ENCODE results near the gene ABCC3. TPM values are rescaled to one million over a fixed set of nuclear protein-coding genes. Genes with fewer than 3 reads are reported as not detected.
"Not testable (repeated sequence)": the region's sequence is repeated elsewhere in the genome, so short reads cannot be mapped to it uniquely, and the experiment has no call there.

ABCC3 gene
- total RNA-seq, 2 experiments from 2014 or later, result not detected

GRCh38 chr17:50697663-50698272 is 63.1 kb downstream of the ABCC3 start:
- CTCF ChIA-PET, result interaction anchor here (0.8 to 1.7 kb wide), 6 partner anchors 13 to 235 kb away, joined by 3 to 5 read pairs (median 3); no protein-coding TSS in a partner anchor
- peaks cover 25% of the 10 kb centered on the region for H3K4me1 Mint-ChIP-seq
- H3K9me3 Mint-ChIP-seq (ENCODE audit: low read depth), result no peaks in the 10 kb centered on the region
- DNase-seq (no peak), ATAC-seq (peak; percentile 30)
- H3K27ac Mint-ChIP-seq, result peak overlapping the region; percentile 56
- no peak overlapping the region for H3K4me3 Mint-ChIP-seq
- peaks cover 47% of the 10 kb centered on the region for H3K36me3 Mint-ChIP-seq
- no peaks in the 10 kb centered on the region for H3K27me3 Mint-ChIP-seq

DNA sequence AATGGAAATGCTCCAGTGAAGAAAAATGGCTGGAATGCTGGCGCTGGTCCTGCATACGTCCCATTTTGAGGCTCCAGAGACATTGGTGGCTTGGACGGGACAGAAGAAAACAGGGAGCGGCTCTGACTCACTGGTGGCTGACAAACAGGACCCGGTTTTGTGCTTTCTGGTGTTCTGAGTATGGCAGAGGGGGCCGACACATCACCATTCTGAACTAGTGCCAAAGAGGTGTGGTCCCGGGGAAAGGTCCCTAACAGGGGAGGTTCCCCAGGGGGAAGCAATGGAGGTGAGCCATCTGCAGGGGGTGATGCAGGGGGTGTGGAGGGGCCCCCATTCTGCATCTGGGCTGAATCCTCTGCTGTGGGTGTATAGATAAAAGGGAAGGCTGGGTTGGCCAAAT is 64.7 kb downstream of the ABCC3 start:
- Mint-ChIP-seq H3K4me3 (no peak overlapping the region), H3K27me3 (no peaks in the 10 kb centered on the region), H3K36me3 (peaks cover 49% of the 10 kb centered on the region), H3K9me3 (ENCODE audit: low read depth) (no peaks in the 10 kb centered on the region), H3K4me1 (peaks cover 35% of the 10 kb centered on the region), H3K27ac (no peak overlapping the region)
- no peak for ATAC-seq
- CTCF ChIA-PET, result no interaction called here
- no peak for DNase-seq

DNA sequence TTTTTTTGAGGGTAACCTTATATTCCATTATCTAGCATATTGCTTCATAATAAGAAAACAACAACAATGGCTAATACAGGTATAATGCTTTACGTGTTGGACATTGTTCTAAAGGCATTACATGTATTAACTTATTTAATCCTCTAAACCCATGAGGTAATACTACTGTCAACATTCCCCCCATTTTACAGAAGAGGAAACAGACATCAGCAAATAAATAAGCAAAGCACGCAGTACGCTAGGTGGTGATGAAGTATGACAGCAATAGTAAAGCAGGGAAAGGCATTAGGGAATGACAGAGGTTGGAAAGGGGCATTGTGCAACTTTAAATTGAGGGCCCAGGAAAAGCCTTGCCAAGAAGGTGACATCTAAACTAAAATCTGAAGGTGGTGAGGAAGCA is 68.5 kb downstream of the ABCC3 start:
- no peaks in the 10 kb centered on the region for H3K9me3 Mint-ChIP-seq (ENCODE audit: low read depth)
- no peaks in the 10 kb centered on the region for H3K27me3 Mint-ChIP-seq
- no peak overlapping the region for H3K27ac Mint-ChIP-seq
- no peak overlapping the region for H3K4me3 Mint-ChIP-seq
- DNase-seq (no peak), ATAC-seq (no peak)
- CTCF ChIA-PET, result no interaction called here
- peaks cover 27% of the 10 kb centered on the region for H3K36me3 Mint-ChIP-seq
- peaks cover 41% of the 10 kb centered on the region for H3K4me1 Mint-ChIP-seq

DNA sequence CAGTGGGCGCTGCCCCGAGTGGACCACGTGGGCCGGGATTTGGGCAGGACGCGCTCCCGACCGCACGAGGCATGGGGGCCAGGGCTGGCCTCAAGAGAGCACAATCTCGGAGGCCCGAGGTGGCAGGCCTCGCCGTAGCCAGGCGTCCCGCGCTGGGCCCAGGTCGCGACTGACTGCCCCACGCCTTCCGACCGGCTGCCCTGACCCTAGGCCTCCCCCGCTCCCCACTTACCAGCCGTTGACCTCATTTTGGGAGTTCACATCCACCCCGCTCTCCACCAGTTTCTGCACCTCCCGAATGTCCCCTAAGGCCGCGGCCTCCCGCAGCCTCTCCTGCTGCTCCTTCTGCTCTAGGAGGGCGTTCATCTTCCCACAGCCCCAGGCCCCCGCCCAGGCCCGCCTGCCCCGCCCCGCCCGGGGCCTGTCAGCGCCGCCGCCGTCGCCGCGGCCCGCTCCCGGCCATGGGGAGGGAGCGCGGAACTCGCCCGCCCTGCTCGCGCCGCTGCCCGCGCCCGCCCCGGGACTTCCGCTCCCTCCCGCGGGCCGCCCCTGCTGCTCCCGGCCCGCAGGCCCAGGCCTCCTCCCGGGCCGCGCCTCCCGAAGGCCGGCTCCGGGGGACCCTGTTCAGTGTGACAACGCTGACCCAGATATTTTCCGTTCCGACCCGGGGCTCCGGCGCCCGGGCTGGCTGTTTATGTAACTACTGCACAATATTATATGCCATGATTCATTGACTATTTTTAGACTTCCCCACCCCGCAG is 72.8 kb downstream of the ABCC3 start, which contains the start of gene ANKRD40:
Gene ANKRD40 (minus strand): TSS at position 626 of the 761 bp plus-strand sequence. CDS start 260 bp downstream, at position 366.
- peak within 1 kb of the TSS; percentile 96 for H3K27ac Mint-ChIP-seq
- H3K27me3 Mint-ChIP-seq, result no peaks in the 10 kb centered on the region
- CTCF ChIA-PET, result interaction anchor here (1.0 kb wide), 1 partner anchor 228 kb away, joined by 3 read pairs; no protein-coding TSS in a partner anchor
- peak within 1 kb of the TSS; percentile 82 for H3K4me3 Mint-ChIP-seq
- peak; percentile 93 for DNase-seq
- H3K36me3 Mint-ChIP-seq, result peaks cover 11% of the 10 kb centered on the region
- H3K4me1 Mint-ChIP-seq, result peaks cover 49% of the 10 kb centered on the region
- no peaks in the 10 kb centered on the region for H3K9me3 Mint-ChIP-seq (ENCODE audit: low read depth)
- peak; percentile 87 for ATAC-seq

DNA sequence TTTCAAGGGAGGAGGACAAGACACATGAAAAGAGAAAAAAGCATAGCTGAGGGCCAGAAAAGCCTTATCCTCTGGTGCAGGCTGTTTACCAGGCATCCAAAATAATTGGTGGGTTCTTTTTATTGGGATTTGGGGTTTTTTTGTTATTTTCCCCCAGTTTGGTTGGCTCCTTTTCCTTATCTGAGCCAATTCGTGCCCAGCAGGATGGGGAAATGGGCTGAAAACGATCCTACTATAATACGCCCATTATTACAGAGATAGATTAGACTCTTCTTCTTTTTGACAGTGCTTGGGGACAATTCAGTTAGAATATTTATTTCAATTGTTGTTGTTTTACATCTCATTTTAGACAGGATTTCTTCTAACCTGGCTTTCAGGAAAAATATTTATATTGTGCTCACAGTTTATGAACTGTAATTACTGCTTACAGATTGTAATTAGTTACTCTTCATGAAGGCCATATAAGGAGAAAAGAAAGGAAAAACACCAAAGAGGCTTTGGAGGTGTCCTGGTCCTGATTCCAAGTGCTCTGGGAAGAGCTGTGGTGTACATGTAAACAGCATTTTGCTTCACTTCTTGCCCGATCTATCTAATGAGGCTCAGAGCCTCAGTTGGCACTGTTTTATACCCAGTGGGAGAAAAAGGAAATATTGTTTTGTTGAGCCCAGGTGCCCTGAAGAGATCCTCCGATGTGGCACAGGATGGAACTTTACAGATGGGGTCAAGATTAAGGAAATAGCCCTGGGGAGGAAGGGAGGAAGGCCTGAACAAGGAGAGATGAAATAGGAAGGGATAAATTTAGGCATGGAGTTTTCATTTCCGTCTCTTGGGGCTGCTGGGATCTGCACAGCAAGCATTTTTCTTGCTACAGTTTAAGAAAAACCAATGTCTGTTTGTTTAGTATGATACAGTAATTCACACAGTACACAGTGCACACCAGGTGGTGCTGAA is 73.6 kb downstream of the ABCC3 start:
- peak overlapping the region; percentile 82 for H3K4me3 Mint-ChIP-seq
- CTCF ChIA-PET, result interaction anchor here (0.7 to 1.0 kb wide), 3 partner anchors 11 to 229 kb away, joined by 3 to 4 read pairs (median 4); partner anchors contain the start of genes LUC7L3 and TOB1
- H3K9me3 Mint-ChIP-seq (ENCODE audit: low read depth), result no peaks in the 10 kb centered on the region
- H3K27ac Mint-ChIP-seq, result peak overlapping the region; percentile 96
- H3K27me3 Mint-ChIP-seq, result no peaks in the 10 kb centered on the region
- ATAC-seq (no peak), DNase-seq (no peak)
- H3K36me3 Mint-ChIP-seq, result peaks cover 10% of the 10 kb centered on the region
- H3K4me1 Mint-ChIP-seq, result peaks cover 46% of the 10 kb centered on the region

DNA sequence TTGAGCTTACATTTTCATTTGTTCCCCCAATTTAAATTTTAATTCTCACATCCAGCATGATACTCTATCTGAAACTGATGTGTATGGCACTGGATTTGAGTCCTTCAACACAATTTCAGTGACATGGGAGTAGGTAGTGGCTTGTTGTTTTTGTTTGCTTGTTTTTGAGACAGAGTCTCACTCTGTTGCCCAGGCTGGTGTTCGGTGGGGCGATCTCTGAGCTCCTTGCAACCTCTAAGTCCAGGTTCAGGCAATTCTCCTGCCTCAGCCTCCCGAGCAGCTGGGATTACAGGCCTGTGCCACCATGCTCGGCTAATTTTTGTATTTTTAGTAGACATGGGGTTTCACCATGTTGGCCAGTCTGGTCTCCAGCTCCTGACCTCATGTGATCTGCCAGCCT is 74.4 kb downstream of the ABCC3 start:
- not testable (repeated sequence) for ATAC-seq, H3K36me3 Mint-ChIP-seq
- CTCF ChIA-PET, result interaction anchor here (0.7 to 1.0 kb wide), 4 partner anchors 9 to 229 kb away, joined by 3 to 4 read pairs (median 4); partner anchors contain the start of genes LUC7L3 and TOB1

DNA sequence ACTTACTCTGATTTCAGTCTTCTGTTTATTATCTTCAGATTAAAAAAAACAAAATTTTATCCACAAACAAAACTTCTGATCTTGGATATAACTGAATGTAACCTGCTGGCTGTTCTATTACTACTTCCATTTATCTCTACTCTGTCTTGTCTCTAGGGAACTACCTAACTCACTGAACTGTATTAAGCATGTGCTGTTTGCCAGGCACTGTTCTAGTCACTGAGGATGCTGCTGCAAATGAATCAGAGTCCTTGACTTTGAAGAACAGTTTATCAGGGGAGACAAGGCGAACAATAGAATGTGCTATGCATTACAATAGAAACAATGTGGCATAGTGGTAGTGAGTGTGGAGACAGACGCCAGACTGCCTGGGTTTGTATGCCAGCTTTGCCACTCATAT is 75.3 kb downstream of the ABCC3 start:
- Mint-ChIP-seq H3K27me3 (no peaks in the 10 kb centered on the region), H3K4me1 (peaks cover 34% of the 10 kb centered on the region), H3K27ac (peak overlapping the region; percentile 6), H3K9me3 (ENCODE audit: low read depth) (no peaks in the 10 kb centered on the region), H3K36me3 (peaks cover 2% of the 10 kb centered on the region), H3K4me3 (no peak overlapping the region)
- DNase-seq (no peak), ATAC-seq (no peak)
- CTCF ChIA-PET, result interaction anchor here (0.7 kb wide), 1 partner anchor 199 kb away, joined by 4 read pairs; no protein-coding TSS in a partner anchor

More for the DNA sequence above, 74.4 kb downstream of the ABCC3 start:
- Mint-ChIP-seq H3K27ac (peak overlapping the region; percentile 96), H3K4me3 (peak overlapping the region; percentile 82), H3K4me1 (peaks cover 39% of the 10 kb centered on the region)
- H3K9me3 Mint-ChIP-seq (ENCODE audit: low read depth); H3K27me3 Mint-ChIP-seq; DNase-seq: not testable (repeated sequence)

DNA sequence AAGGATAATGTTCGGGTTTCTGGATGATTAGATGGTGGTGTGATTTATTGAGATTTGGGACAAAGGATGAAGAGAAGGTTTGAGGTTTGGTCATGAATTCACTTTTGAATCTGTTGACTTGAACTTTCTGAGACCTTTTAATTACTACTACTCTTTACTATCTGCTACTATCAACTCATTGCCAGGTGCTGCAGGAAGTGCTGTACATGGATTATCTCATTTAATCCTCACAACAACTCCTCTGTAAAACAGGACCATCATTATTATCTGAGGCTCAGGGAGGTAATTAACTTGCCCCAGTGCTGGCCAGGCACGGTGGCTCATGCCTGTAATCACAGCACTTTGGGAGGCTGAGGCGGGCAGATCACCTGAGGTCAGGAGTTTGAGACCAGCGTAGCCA is 76.0 kb downstream of the ABCC3 start:
- ATAC-seq (no peak), DNase-seq (no peak)
- Mint-ChIP-seq H3K4me3 (no peak overlapping the region), H3K27ac (no peak overlapping the region), H3K36me3 (no peaks in the 10 kb centered on the region), H3K4me1 (peaks cover 31% of the 10 kb centered on the region), H3K9me3 (ENCODE audit: low read depth) (no peaks in the 10 kb centered on the region), H3K27me3 (no peaks in the 10 kb centered on the region)
- CTCF ChIA-PET, result no interaction called here

DNA sequence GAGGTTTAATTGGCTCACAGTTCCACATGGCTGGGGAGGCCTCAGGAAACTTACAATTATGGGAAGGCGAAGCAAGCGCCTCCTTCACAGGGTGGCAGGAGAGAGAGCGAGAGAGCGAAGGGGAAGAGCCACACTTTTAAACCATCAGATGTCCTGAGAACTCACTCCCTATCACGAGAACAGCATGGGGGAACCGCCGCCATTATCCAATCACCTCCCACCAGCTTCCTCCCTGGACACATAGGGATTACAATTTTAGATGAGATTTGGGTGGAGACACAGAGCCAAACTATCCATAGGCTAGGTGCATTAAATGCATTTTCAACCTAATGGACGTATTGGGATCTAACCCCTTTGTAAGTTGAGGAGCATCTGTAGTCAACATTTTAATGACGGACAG is 78.0 kb downstream of the ABCC3 start:
- ATAC-seq (no peak), DNase-seq (no peak)
- H3K27me3 Mint-ChIP-seq, result no peaks in the 10 kb centered on the region
- H3K4me3 Mint-ChIP-seq, result no peak overlapping the region
- CTCF ChIA-PET, result no interaction called here
- H3K36me3 Mint-ChIP-seq, result no peaks in the 10 kb centered on the region
- no peak overlapping the region for H3K27ac Mint-ChIP-seq
- peaks cover 20% of the 10 kb centered on the region for H3K4me1 Mint-ChIP-seq
- H3K9me3 Mint-ChIP-seq (ENCODE audit: low read depth), result no peaks in the 10 kb centered on the region

DNA sequence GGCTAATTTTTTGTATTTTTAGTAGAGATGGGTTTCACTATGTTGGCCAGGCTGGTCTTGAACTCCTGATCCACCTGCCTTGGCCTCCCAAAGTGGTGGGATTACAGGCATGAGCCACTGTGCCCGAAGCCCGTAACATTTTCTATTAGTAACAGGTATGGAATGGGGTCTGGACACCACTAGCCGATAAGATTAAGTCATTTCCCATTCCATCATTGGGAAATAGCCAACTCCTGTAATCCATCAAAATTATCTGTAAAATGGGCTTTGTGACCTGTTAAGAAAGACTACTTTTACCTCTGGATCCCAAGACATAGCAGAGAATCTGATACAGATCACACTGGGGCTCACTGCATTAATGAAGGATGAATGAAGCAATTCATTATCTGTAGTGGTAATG is 80.8 kb downstream of the ABCC3 start:
- peaks cover 2% of the 10 kb centered on the region for H3K36me3 Mint-ChIP-seq
- CTCF ChIA-PET, result no interaction called here
- ATAC-seq (no peak), DNase-seq (no peak)
- H3K27me3 Mint-ChIP-seq, result no peaks in the 10 kb centered on the region
- H3K4me3 Mint-ChIP-seq, result no peak overlapping the region
- no peaks in the 10 kb centered on the region for H3K9me3 Mint-ChIP-seq (ENCODE audit: low read depth)
- no peak overlapping the region for H3K27ac Mint-ChIP-seq
- peaks cover 7% of the 10 kb centered on the region for H3K4me1 Mint-ChIP-seq

DNA sequence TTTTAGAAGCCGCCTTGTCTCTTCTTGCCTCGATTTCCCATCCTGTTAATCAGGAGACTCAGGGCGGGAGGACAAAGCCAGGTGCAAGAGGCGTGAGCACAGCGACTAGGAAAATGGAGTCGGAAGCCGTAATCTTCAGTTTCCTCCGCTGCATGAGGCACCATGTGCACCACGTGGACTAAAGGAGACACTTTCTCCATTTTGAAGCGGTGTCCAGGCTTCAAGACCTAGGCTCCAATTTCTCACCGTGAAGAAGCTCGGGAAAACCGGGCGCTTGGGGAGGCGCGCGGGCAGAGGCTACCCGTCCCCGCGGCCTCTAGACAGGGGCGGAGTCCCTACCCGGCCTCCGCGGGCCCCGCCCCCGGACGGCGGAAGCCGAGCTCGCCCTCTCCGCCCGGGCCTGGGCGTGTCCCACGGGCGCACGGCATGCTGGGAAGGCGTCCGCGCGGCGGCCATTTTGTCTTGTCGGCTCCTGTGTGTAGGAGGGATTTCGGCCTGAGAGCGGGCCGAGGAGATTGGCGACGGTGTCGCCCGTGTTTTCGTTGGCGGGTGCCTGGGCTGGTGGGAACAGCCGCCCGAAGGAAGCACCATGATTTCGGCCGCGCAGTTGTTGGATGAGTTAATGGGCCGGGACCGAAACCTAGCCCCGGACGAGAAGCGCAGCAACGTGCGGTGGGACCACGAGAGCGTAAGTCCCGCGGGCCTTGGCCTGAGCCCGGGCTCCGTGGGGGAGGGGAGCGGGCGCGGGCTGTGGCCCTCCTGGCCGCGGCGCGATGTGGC is 84.7 kb downstream of the ABCC3 start, which contains the start of gene LUC7L3:
Gene LUC7L3 (plus strand): TSS at position 460 of the 780 bp plus-strand sequence. CDS start 130 bp downstream, at position 590.
- Mint-ChIP-seq H3K4me1 (peaks cover 29% of the 10 kb centered on the region), H3K36me3 (peaks cover 17% of the 10 kb centered on the region), H3K27me3 (no peaks in the 10 kb centered on the region), H3K4me3 (peak within 1 kb of the TSS; percentile 98), H3K9me3 (ENCODE audit: low read depth) (no peaks in the 10 kb centered on the region), H3K27ac (peak within 1 kb of the TSS; percentile 99)
- CTCF ChIA-PET, result interaction anchor here (0.7 to 1.1 kb wide), 5 partner anchors 10 to 322 kb away, joined by 3 to 4 read pairs (median 3); partner anchors contain the start of gene LRRC59
- peak; percentile 94 for ATAC-seq
- DNase-seq, result peak; percentile 96
